ENCODE data around the gene MAP3K13. TPM values are rescaled to one million over a fixed set of nuclear protein-coding genes. Genes with fewer than 3 reads are reported as not detected.

Gene MAP3K13
- total RNA-seq, 1 donor from 2014 or later: 29.1 TPM

GRCh38 chr3:185528532-185528931 lies 165.6 kb downstream of the MAP3K13 start:
- H3K27ac Mint-ChIP-seq: peak overlapping the region; percentile 64
- H3K36me3 Mint-ChIP-seq: no peaks in the 10 kb centered on the region
- peaks cover 13% of the 10 kb centered on the region for H3K27me3 Mint-ChIP-seq
- TF ChIP-seq, protein P1, sequence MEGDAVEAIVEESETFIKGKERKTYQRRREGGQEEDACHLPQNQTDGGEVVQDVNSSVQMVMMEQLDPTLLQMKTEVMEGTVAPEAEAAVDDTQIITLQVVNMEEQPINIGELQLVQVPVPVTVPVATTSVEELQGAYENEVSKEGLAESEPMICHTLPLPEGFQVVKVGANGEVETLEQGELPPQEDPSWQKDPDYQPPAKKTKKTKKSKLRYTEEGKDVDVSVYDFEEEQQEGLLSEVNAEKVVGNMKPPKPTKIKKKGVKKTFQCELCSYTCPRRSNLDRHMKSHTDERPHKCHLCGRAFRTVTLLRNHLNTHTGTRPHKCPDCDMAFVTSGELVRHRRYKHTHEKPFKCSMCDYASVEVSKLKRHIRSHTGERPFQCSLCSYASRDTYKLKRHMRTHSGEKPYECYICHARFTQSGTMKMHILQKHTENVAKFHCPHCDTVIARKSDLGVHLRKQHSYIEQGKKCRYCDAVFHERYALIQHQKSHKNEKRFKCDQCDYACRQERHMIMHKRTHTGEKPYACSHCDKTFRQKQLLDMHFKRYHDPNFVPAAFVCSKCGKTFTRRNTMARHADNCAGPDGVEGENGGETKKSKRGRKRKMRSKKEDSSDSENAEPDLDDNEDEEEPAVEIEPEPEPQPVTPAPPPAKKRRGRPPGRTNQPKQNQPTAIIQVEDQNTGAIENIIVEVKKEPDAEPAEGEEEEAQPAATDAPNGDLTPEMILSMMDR (conservative IDR thresholded peaks at IDR 0.05): no peak
- no peaks in the 10 kb centered on the region for H3K9me3 Mint-ChIP-seq
- no peak for DNase-seq (ENCODE audit: extremely low spot score, unreplicated experiment)
- no peak overlapping the region for H3K4me3 Mint-ChIP-seq
- no peaks in the 10 kb centered on the region for H3K4me1 Mint-ChIP-seq (ENCODE audit: unreplicated experiment)

GRCh38 chr3:185530856-185531255 lies 167.9 kb downstream of the MAP3K13 start:
- no peak overlapping the region for H3K4me3 Mint-ChIP-seq
- H3K36me3 Mint-ChIP-seq: no peaks in the 10 kb centered on the region
- H3K27me3 Mint-ChIP-seq: peaks cover 5% of the 10 kb centered on the region
- no peak overlapping the region for H3K27ac Mint-ChIP-seq
- H3K9me3 Mint-ChIP-seq: no peaks in the 10 kb centered on the region
- H3K4me1 Mint-ChIP-seq (ENCODE audit: unreplicated experiment): no peaks in the 10 kb centered on the region
- DNase-seq (ENCODE audit: extremely low spot score, unreplicated experiment): no peak
- TF ChIP-seq, protein P1 (conservative IDR thresholded peaks at IDR 0.05): no peak

DNA sequence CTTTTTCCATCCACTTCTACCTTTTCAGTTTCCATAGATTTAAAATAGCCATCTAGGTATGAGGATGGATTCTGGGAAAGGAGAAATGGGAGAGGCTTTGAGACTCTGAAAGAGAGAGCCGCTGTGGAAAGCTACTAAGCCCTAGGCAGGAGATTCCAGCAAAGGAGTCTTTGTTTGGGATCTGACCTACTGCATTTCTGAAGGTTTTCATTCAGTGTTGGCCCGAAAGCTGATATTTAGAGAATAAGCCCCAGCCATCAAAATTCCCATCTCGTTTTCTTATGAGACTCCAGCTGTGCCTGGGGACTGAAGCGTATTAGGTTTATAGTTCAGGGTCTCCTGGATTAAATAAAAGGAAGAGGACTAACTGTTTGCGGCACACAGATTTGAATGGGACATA lies 170.0 kb downstream of the MAP3K13 start:
- H3K4me1 Mint-ChIP-seq (ENCODE audit: unreplicated experiment): peaks cover 6% of the 10 kb centered on the region
- H3K9me3 Mint-ChIP-seq: no peaks in the 10 kb centered on the region
- no peak overlapping the region for H3K27ac Mint-ChIP-seq
- no peak for DNase-seq (ENCODE audit: extremely low spot score, unreplicated experiment)
- H3K4me3 Mint-ChIP-seq: no peak overlapping the region
- no peaks in the 10 kb centered on the region for H3K36me3 Mint-ChIP-seq
- peaks cover 5% of the 10 kb centered on the region for H3K27me3 Mint-ChIP-seq
- TF ChIP-seq, protein P1 (conservative IDR thresholded peaks at IDR 0.05): no peak

DNA sequence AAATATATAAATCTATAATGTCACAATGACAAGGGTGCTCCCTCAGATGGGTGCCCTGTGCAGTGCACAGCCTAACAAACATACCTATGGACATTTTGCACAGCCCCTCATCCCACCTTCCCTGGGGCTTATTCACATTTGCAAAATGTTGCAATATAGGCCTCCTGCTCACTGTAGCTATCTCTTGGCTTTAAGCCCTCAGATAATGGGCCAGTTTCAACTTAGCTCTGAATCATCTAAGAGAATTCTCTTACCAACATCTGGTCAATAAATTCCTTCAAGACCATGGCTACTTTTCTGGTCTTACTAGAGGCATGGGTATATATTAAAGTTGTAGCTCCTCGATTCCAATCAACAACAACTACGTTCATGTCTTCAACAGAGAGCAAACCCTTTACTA lies 171.6 kb downstream of the MAP3K13 start:
- H3K4me1 Mint-ChIP-seq (ENCODE audit: unreplicated experiment): peaks cover 6% of the 10 kb centered on the region
- H3K27ac Mint-ChIP-seq: peak overlapping the region; percentile 48
- no peak for DNase-seq (ENCODE audit: extremely low spot score, unreplicated experiment)
- no peaks in the 10 kb centered on the region for H3K27me3 Mint-ChIP-seq
- H3K4me3 Mint-ChIP-seq: no peak overlapping the region
- H3K9me3 Mint-ChIP-seq: no peaks in the 10 kb centered on the region
- H3K36me3 Mint-ChIP-seq: no peaks in the 10 kb centered on the region
- TF ChIP-seq, protein P1 (conservative IDR thresholded peaks at IDR 0.05): no peak

GRCh38 chr3:185537369-185537970 lies 174.5 kb downstream of the MAP3K13 start:
- Mint-ChIP-seq H3K36me3 (no peaks in the 10 kb centered on the region), H3K4me3 (peak overlapping the region; percentile 15), H3K9me3 (no peaks in the 10 kb centered on the region), H3K27me3 (no peaks in the 10 kb centered on the region), H3K4me1 (ENCODE audit: unreplicated experiment) (peaks cover 6% of the 10 kb centered on the region), H3K27ac (peak overlapping the region; percentile 87)
- TF ChIP-seq, protein P1 (conservative IDR thresholded peaks at IDR 0.05): no peak
- DNase-seq (ENCODE audit: extremely low spot score, unreplicated experiment): no peak

Other genes starting within 250 kb of the MAP3K13 start
- 1.6 and 4.1 TPM in 2 replicates for gene C3orf70, start 210.1 kb upstream of the MAP3K13 start, total RNA-seq (ENCODE audit: low replicate concordance)
- gene EHHADH, start 109.1 kb upstream of the MAP3K13 start, total RNA-seq (ENCODE audit: low replicate concordance): 5.3 and 14.4 TPM in 2 replicates
- gene TMEM41A, start 135.9 kb downstream of the MAP3K13 start, total RNA-seq (ENCODE audit: low replicate concordance): 27.4 and 43.2 TPM in 2 replicates
- gene LIPH, start 189.5 kb downstream of the MAP3K13 start, total RNA-seq (ENCODE audit: low replicate concordance): 5.3 and 8.4 TPM in 2 replicates
- 46.4 and 47.5 TPM in 2 replicates for gene SENP2, start 223.2 kb downstream of the MAP3K13 start, total RNA-seq (ENCODE audit: low replicate concordance)